IMR-90 (cell line): ENCODE data around the gene GAB1.

Experiments used
- CEBPB ChIP-seq: IDR thresholded peaks from 2 replicates; pipeline ENCODE4 v1.6.1; 2012; ENCODE audit warnings: low read depth, low read length, improper control_type of control experiment
- MAFK ChIP-seq: IDR thresholded peaks from 2 replicates; pipeline ENCODE4 v1.6.1; 2012; ENCODE audit warnings: low read depth, low read length, improper control_type of control experiment
- MXI1 ChIP-seq: IDR thresholded peaks from 2 replicates; pipeline ENCODE4 v1.6.1; 2012; ENCODE audit warnings: low read depth, mild to moderate bottlenecking, low read length, moderate library complexity, borderline replicate concordance
- POLR2A ChIP-seq: IDR thresholded peaks from 2 replicates; pipeline ENCODE4 v1.6.1; 2012; ENCODE audit warnings: mild to moderate bottlenecking, low read depth, low read length
- RAD21 ChIP-seq: IDR thresholded peaks from 2 replicates; pipeline ENCODE4 v1.6.1; 2012; ENCODE audit warnings: low read length, improper control_type of control experiment
- TF ChIP-seq, protein P1 (sequence below): conservative IDR thresholded peaks from 2 replicates; pipeline ENCODE4 v1.5.1; 2012; ENCODE audit warnings: mild to moderate bottlenecking, low read depth, low read length, improper control_type of control experiment
- TF ChIP-seq, protein P2 (sequence below): fragments of 150-350 bp; IDR thresholded peaks from 2 replicates; pipeline ENCODE4 v1.6.1; 2017; ENCODE audit warnings: mild to moderate bottlenecking, antibody characterized with exemption, low read length, low read depth

DNA sequence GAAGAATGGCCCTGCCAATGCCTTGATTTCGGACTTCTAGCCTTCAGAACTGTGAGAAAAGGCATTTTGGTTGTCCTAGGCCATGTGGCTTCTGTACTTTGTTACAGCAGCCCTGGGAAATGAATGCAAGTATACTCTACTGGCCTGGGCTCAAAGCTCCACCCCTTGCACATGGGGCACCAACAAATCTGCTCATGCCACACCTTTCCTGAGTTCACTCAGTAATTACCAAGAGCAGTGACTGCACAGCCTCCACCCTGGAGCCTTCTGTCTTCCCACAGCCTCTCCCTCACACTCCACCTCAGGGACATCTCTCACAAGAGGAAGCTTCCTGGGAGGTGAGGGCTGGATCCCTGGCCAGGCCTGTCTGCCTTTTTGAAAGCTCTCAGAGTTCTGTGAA lies 29.1 kb upstream of the GAB1 start:
- TF ChIP-seq, protein P1, sequence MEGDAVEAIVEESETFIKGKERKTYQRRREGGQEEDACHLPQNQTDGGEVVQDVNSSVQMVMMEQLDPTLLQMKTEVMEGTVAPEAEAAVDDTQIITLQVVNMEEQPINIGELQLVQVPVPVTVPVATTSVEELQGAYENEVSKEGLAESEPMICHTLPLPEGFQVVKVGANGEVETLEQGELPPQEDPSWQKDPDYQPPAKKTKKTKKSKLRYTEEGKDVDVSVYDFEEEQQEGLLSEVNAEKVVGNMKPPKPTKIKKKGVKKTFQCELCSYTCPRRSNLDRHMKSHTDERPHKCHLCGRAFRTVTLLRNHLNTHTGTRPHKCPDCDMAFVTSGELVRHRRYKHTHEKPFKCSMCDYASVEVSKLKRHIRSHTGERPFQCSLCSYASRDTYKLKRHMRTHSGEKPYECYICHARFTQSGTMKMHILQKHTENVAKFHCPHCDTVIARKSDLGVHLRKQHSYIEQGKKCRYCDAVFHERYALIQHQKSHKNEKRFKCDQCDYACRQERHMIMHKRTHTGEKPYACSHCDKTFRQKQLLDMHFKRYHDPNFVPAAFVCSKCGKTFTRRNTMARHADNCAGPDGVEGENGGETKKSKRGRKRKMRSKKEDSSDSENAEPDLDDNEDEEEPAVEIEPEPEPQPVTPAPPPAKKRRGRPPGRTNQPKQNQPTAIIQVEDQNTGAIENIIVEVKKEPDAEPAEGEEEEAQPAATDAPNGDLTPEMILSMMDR: no peak
- TF ChIP-seq POLR2A: no peak
- no peak for TF ChIP-seq MAFK
- no peak for TF ChIP-seq CEBPB
- TF ChIP-seq MXI1: no peak
- no peak for TF ChIP-seq RAD21
- TF ChIP-seq, protein P2, sequence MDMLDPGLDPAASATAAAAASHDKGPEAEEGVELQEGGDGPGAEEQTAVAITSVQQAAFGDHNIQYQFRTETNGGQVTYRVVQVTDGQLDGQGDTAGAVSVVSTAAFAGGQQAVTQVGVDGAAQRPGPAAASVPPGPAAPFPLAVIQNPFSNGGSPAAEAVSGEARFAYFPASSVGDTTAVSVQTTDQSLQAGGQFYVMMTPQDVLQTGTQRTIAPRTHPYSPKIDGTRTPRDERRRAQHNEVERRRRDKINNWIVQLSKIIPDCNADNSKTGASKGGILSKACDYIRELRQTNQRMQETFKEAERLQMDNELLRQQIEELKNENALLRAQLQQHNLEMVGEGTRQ: no peak
